Neural progenitor cell (in vitro differentiated cells): ENCODE results near the gene LRP4. TPM values are rescaled to one million over a fixed set of nuclear protein-coding genes. Genes with fewer than 3 reads are reported as not detected.
A peak's percentile ranks its signal among the peaks of the same experiment; 100 is the strongest.

ENCODE experiments used
- DNase-seq: peaks from one replicate; pipeline ENCODE4 v3.0.0-alpha.2; 2016; ENCODE audit warnings: low spot score
- H2AFZ ChIP-seq: fragments of 200-600 bp; sonication (generic); replicated peaks from 2 replicates; pipeline ENCODE4 v1.6.1; 2016; ENCODE audit warnings: antibody characterized with exemption
- H3F3A ChIP-seq: fragments of 200-600 bp; sonication (generic); 2 replicates; pipeline ENCODE4 v1.6.1; 2016; ENCODE audit warnings: antibody characterized with exemption, low read depth
- H3K27ac ChIP-seq: fragments of 200-600 bp; sonication (generic); 2 replicates; pipeline ENCODE4 v1.5.1; 2016; ENCODE audit warnings: mild to moderate bottlenecking
- H3K27me3 ChIP-seq: fragments of 200-600 bp; sonication (generic); 2 replicates; pipeline ENCODE4 v1.6.1; 2016; ENCODE audit warnings: mild to moderate bottlenecking, moderate library complexity
- H3K36me3 ChIP-seq: fragments of 200-600 bp; sonication (generic); 2 replicates; pipeline ENCODE4 v1.5.1; 2016
- H3K4me1 ChIP-seq: fragments of 200-600 bp; sonication (generic); 2 replicates; pipeline ENCODE4 v1.6.1; 2016; ENCODE audit warnings: mixed run types
- H3K4me2 ChIP-seq: fragments of 200-600 bp; sonication (generic); 2 replicates; pipeline ENCODE4 v1.6.1; 2016
- H3K4me3 ChIP-seq: fragments of 200-600 bp; sonication (generic); 2 replicates; pipeline ENCODE4 v1.5.1; 2016
- H3K79me2 ChIP-seq: fragments of 200-600 bp; sonication (generic); 2 replicates; pipeline ENCODE4 v1.6.1; 2016; ENCODE audit warnings: low read depth
- H3K9ac ChIP-seq: fragments of 200-600 bp; sonication (generic); 2 replicates; pipeline ENCODE4 v1.6.1; 2016
- H3K9me3 ChIP-seq: fragments of 200-600 bp; sonication (generic); 2 replicates; pipeline ENCODE4 v1.5.1; 2016; ENCODE audit warnings: low read depth
- H4K20me1 ChIP-seq: fragments of 200-600 bp; sonication (generic); 2 replicates; pipeline ENCODE4 v1.6.1; 2016; ENCODE audit warnings: low read depth
- H3K27ac Mint-ChIP-seq: 3 replicates; pipeline ENCODE4 v1.8.0; 2021; ENCODE audit warnings: mixed read lengths
- H3K27me3 Mint-ChIP-seq: 2 replicates; pipeline ENCODE4 v1.8.0; 2022; ENCODE audit warnings: low read depth, mild to moderate bottlenecking, inconsistent platforms, moderate library complexity, mixed read lengths; ENCODE audit not compliant: insufficient read depth
- H3K36me3 Mint-ChIP-seq: 3 replicates; pipeline ENCODE4 v1.8.0; 2021; ENCODE audit warnings: mixed read lengths
- H3K4me1 Mint-ChIP-seq: 3 replicates; pipeline ENCODE4 v1.8.0; 2021; ENCODE audit warnings: mixed read lengths
- H3K4me3 Mint-ChIP-seq: 3 replicates; pipeline ENCODE4 v1.8.0; 2021; ENCODE audit warnings: mild to moderate bottlenecking, moderate library complexity, mixed read lengths
- H3K9me3 Mint-ChIP-seq: 3 replicates; pipeline ENCODE4 v1.8.0; 2020; ENCODE audit warnings: mixed read lengths
- EZH2 ChIP-seq: fragments of 200-600 bp; sonication (generic); IDR thresholded peaks from 2 replicates; pipeline ENCODE4 v1.6.1; 2017; ENCODE audit warnings: antibody characterized with exemption, mild to moderate bottlenecking, moderate library complexity
- EZH2phosphoT487 ChIP-seq: fragments of 200-600 bp; sonication (generic); IDR thresholded peaks from 2 replicates; pipeline ENCODE4 v1.6.1; 2017; ENCODE audit warnings: antibody characterized with exemption
- total RNA-seq: library from RNA; depleted of rRNA; stranded (reverse); fragments of >200 nt; gene quantifications from 2 replicates; pipeline ENCODE4 v1.2.3, GENCODE V29; 2015; ENCODE audit warnings: low replicate concordance
- TF ChIP-seq, protein P1 (sequence below): fragments of 200-600 bp; sonication (generic); IDR thresholded peaks from 2 replicates; pipeline ENCODE4 v1.5.1; 2017; ENCODE audit warnings: antibody characterized with exemption, mild to moderate bottlenecking

Gene LRP4
- total RNA-seq, 1 donor from 2014 or later: 12.0 TPM

DNA sequence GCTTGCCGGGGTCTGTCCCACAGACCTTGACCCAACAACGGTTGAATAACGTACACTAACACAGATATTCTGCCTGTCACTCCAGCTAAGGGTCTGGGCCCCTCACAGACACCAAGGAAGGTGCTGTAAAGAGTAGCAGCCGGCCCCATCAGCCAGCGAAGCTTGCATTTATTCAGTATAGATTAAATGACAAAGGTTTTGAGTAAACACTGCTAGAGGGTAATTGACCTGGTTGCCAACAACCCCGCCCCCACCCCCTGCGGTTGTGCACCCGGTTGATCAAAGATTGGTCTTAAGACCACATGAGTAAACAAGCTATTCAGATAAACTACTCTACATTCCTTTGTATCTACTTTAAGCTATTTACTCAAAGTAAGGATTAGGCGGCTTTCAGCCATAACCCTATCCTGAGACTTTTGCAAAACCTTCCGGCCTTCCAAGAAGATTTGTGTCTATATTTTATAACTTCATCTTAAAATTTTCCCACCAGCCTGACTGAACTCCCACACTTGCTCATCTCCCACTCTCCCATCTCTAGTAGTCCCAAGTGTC is 67.4 kb downstream of the LRP4 start:
- no peak overlapping the region for H2AFZ ChIP-seq
- H3K27ac Mint-ChIP-seq: peak overlapping the region; percentile 2
- H3K4me1 ChIP-seq: no peaks in the 10 kb centered on the region
- no peaks in the 10 kb centered on the region for H3K36me3 ChIP-seq
- H3K79me2 ChIP-seq: peaks cover 2% of the 10 kb centered on the region
- H3K27me3 ChIP-seq: no peaks in the 10 kb centered on the region
- H3K36me3 Mint-ChIP-seq: peaks cover 4% of the 10 kb centered on the region
- H3K4me1 Mint-ChIP-seq: peaks cover 13% of the 10 kb centered on the region
- peak; percentile 18 for DNase-seq
- no peak overlapping the region for H3K4me3 ChIP-seq
- TF ChIP-seq EZH2 (no peak), EZH2phosphoT487 (no peak)
- TF ChIP-seq, protein P1, sequence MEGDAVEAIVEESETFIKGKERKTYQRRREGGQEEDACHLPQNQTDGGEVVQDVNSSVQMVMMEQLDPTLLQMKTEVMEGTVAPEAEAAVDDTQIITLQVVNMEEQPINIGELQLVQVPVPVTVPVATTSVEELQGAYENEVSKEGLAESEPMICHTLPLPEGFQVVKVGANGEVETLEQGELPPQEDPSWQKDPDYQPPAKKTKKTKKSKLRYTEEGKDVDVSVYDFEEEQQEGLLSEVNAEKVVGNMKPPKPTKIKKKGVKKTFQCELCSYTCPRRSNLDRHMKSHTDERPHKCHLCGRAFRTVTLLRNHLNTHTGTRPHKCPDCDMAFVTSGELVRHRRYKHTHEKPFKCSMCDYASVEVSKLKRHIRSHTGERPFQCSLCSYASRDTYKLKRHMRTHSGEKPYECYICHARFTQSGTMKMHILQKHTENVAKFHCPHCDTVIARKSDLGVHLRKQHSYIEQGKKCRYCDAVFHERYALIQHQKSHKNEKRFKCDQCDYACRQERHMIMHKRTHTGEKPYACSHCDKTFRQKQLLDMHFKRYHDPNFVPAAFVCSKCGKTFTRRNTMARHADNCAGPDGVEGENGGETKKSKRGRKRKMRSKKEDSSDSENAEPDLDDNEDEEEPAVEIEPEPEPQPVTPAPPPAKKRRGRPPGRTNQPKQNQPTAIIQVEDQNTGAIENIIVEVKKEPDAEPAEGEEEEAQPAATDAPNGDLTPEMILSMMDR: no peak
- no peaks in the 10 kb centered on the region for H3K9me3 ChIP-seq
- no peak overlapping the region for H3K4me2 ChIP-seq
- no peak overlapping the region for H3K4me3 Mint-ChIP-seq
- peaks cover 5% of the 10 kb centered on the region for H3K27me3 Mint-ChIP-seq
- H3K9me3 Mint-ChIP-seq: no peaks in the 10 kb centered on the region
- no peak overlapping the region for H3K27ac ChIP-seq
- no peak overlapping the region for H3K9ac ChIP-seq
- H4K20me1 ChIP-seq: no peaks in the 10 kb centered on the region
- peaks cover 12% of the 10 kb centered on the region for H3F3A ChIP-seq

DNA sequence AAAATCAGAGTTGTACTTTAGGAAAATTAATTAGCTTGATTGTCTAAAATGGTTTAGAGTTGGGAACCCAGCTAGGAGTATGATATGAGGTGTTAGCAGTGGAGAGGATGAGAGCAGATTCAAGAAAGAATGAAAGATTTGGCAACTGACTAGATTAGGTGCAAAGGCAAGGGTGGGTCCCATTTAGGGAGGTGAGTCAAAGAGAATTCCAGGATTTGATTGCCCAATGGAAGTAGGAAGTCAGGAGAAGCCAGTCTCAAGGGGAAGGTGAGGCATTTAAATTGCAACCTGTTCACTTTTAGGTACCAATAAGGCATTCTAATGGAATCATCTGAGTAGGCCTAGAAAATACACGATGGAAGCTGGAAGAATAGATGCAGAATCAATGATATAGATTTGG is 68.7 kb downstream of the LRP4 start:
- H3K9me3 Mint-ChIP-seq: no peaks in the 10 kb centered on the region
- no peak overlapping the region for H3K4me3 ChIP-seq

GRCh38 chr11:46846510-46846830 is 71.9 kb downstream of the LRP4 start:
- Histone ChIP-seq H3K27ac (no peak overlapping the region), H3K9ac (peak overlapping the region; percentile 12), H3K9me3 (no peaks in the 10 kb centered on the region), H2AFZ (peak overlapping the region; percentile 65), H3K27me3 (no peaks in the 10 kb centered on the region), H4K20me1 (peaks cover 40% of the 10 kb centered on the region), H3F3A (peaks cover 15% of the 10 kb centered on the region), H3K4me1 (peaks cover 9% of the 10 kb centered on the region), H3K4me3 (peak overlapping the region; percentile 66), H3K79me2 (peaks cover 47% of the 10 kb centered on the region), H3K36me3 (no peaks in the 10 kb centered on the region), H3K4me2 (peak overlapping the region; percentile 95)
- Mint-ChIP-seq H3K36me3 (peaks cover 14% of the 10 kb centered on the region), H3K4me1 (peaks cover 26% of the 10 kb centered on the region), H3K27ac (peak overlapping the region; percentile 95), H3K9me3 (no peaks in the 10 kb centered on the region), H3K27me3 (peaks cover 8% of the 10 kb centered on the region), H3K4me3 (peak overlapping the region; percentile 97)
- TF ChIP-seq EZH2 (no peak), EZH2phosphoT487 (no peak)
- TF ChIP-seq, protein P1: no peak
- no peak for DNase-seq

More for the DNA sequence above, 68.7 kb downstream of the LRP4 start:
- Histone ChIP-seq H3K9me3 (no peaks in the 10 kb centered on the region), H3F3A (peaks cover 16% of the 10 kb centered on the region), H3K79me2 (peaks cover 15% of the 10 kb centered on the region), H4K20me1 (peaks cover 10% of the 10 kb centered on the region), H3K27ac (no peak overlapping the region), H2AFZ (no peak overlapping the region), H3K27me3 (no peaks in the 10 kb centered on the region), H3K9ac (no peak overlapping the region), H3K36me3 (no peaks in the 10 kb centered on the region), H3K4me2 (no peak overlapping the region), H3K4me1 (peaks cover 5% of the 10 kb centered on the region)
- no peak for DNase-seq
- Mint-ChIP-seq H3K27me3 (peaks cover 8% of the 10 kb centered on the region), H3K36me3 (peaks cover 4% of the 10 kb centered on the region), H3K4me1 (peaks cover 18% of the 10 kb centered on the region), H3K4me3 (no peak overlapping the region), H3K27ac (no peak overlapping the region)
- TF ChIP-seq, protein P1: no peak
